Central memory CD8-positive, alpha-beta T cell (primary cell): ENCODE data around the gene OPALIN.

Source experiments
- ATAC-seq: fragments of 150-1000 bp; cut with Tn5 transposase; replicated peaks from 2 replicates; pipeline ENCODE4 v1.10.0; 2022; ENCODE audit warnings: mild to moderate bottlenecking, moderate FRiP score, moderate number of reproducible peaks; ENCODE audit not compliant: poor library complexity, severe bottlenecking; ENCODE audit errors: extremely low read depth
- DNase-seq, 2 donors: peaks; one replicate each; pipeline ENCODE4 v3.0.0; 2021; ENCODE audit warnings: low spot score in 2 of 2
- H3K27ac Mint-ChIP-seq: one replicate; pipeline ENCODE4 v1.8.0; 2022; ENCODE audit warnings: low read depth, mild to moderate bottlenecking, moderate library complexity, mixed read lengths
- H3K27me3 Mint-ChIP-seq: one replicate; pipeline ENCODE4 v1.8.0; 2022; ENCODE audit warnings: mixed read lengths
- H3K36me3 Mint-ChIP-seq: one replicate; pipeline ENCODE4 v1.8.0; 2022; ENCODE audit warnings: mild to moderate bottlenecking, moderate library complexity, mixed read lengths; ENCODE audit not compliant: insufficient read depth
- H3K4me1 Mint-ChIP-seq: one replicate; pipeline ENCODE4 v1.8.0; 2022; ENCODE audit warnings: mixed read lengths
- H3K4me3 Mint-ChIP-seq: one replicate; pipeline ENCODE4 v1.8.0; 2022; ENCODE audit warnings: mild to moderate bottlenecking, moderate library complexity, mixed read lengths
- H3K9me3 Mint-ChIP-seq: one replicate; pipeline ENCODE4 v1.8.0; 2022; ENCODE audit warnings: mixed read lengths

Gene OPALIN

GRCh38 chr10:96299383-96299782 lies 59.4 kb downstream of the OPALIN start:
- Mint-ChIP-seq H3K9me3 (no peaks in the 10 kb centered on the region), H3K27me3 (peaks cover 92% of the 10 kb centered on the region), H3K4me3 (no peak overlapping the region), H3K27ac (no peak overlapping the region), H3K36me3 (no peaks in the 10 kb centered on the region), H3K4me1 (no peaks in the 10 kb centered on the region)
- no peak for DNase-seq
- no peak for ATAC-seq

- no peak overlapping the region for H3K4me3 Mint-ChIP-seq
- H3K27ac Mint-ChIP-seq = no peak overlapping the region
- no peaks in the 10 kb centered on the region for H3K4me1 Mint-ChIP-seq
- H3K27me3 Mint-ChIP-seq = peaks cover 91% of the 10 kb centered on the region
- no peak for ATAC-seq
- no peaks in the 10 kb centered on the region for H3K36me3 Mint-ChIP-seq
- DNase-seq = no peak
- H3K9me3 Mint-ChIP-seq = no peaks in the 10 kb centered on the region
These were observed 60.4 kb downstream of the OPALIN start for GRCh38 chr10:96298362-96298761.

- ATAC-seq = no peak
- H3K27me3 Mint-ChIP-seq = peaks cover 86% of the 10 kb centered on the region
These were observed 61.3 kb downstream of the OPALIN start for GRCh38 chr10:96297486-96297885.

GRCh38 chr10:96295475-96295874 lies 63.3 kb downstream of the OPALIN start:
- Mint-ChIP-seq H3K27me3 (peaks cover 88% of the 10 kb centered on the region), H3K27ac (no peak overlapping the region)
- DNase-seq = no peak

More at GRCh38 chr10:96297486-96297885, 61.3 kb downstream of the OPALIN start:
- Mint-ChIP-seq H3K36me3 (no peaks in the 10 kb centered on the region), H3K4me3 (no peak overlapping the region), H3K9me3 (no peaks in the 10 kb centered on the region), H3K27ac (no peak overlapping the region), H3K4me1 (no peaks in the 10 kb centered on the region)
- no peak for DNase-seq

More at GRCh38 chr10:96295475-96295874, 63.3 kb downstream of the OPALIN start:
- H3K4me3 Mint-ChIP-seq = no peak overlapping the region
- H3K9me3 Mint-ChIP-seq = no peaks in the 10 kb centered on the region
- H3K4me1 Mint-ChIP-seq = no peaks in the 10 kb centered on the region
- ATAC-seq = no peak
- no peaks in the 10 kb centered on the region for H3K36me3 Mint-ChIP-seq
